IMR-90 (cell line): ENCODE measurements around the gene TIPRL. TPM values are rescaled to one million over a fixed set of nuclear protein-coding genes. Genes with fewer than 3 reads are reported as not detected.

ENCODE experiments used
- microRNA-seq, 2 experiments: library from miRNA; stranded (forward) in 1 of 2; unstranded in 1 of 2; fragments of 10-50 nt in 1 of 2; fragments of <30 nt in 1 of 2; gene quantifications in 1 of 2; microRNA quantifications in 1 of 2; one replicate each; pipeline versions ENCODE3 to v1.1.0; 2013 to 2020; ENCODE audit not compliant: insufficient read depth in 1 of 2, insufficient read length in 1 of 2, unreplicated experiment in 1 of 2
- polyA plus RNA-seq, 3 experiments: library from polyadenylated mRNA; depleted of rRNA; stranded (reverse); fragments of >200 nt; gene quantifications; 2 replicates each; pipeline ENCODE4 v1.2.3, GENCODE V29; 2012; ENCODE audit warnings: low replicate concordance in 1 of 3
- small RNA-seq, 5 experiments: library from RNA; depleted of rRNA; stranded (forward); fragments of <200 nt; gene quantifications; one replicate each; pipeline ENCODE3, GENCODE V24; 2012
- total RNA-seq: library from RNA; depleted of rRNA; stranded (reverse); fragments of >200 nt; gene quantifications from 2 replicates; pipeline ENCODE4 v1.2.3, GENCODE V29; 2012; rRNA removed

TIPRL gene
- total and polyA plus RNA-seq, 2 of the 4 experiments (the other 2 are of a cell fraction): 15.4 to 23.8 TPM

Small RNA genes within 50 kb of the gene (microRNA-seq; reads per million reads assigned to microRNA genes)
- not detected for gene AL021397.1 (ENCODE audit: insufficient read depth, insufficient read length)

Small RNA genes within 50 kb of the gene (small RNA-seq; reads per million reads assigned to genes)
- gene AL021397.1: 0 reads per million in 5 experiments

Other genes starting within 250 kb of the TIPRL start
- gene DCAF6, start 242.3 kb upstream of the TIPRL start, total RNA-seq: 74.7 and 88.7 TPM in 2 replicates
- gene DCAF6, start 242.3 kb upstream of the TIPRL start, polyA plus RNA-seq (2012; rRNA removed): 50.1 and 60.4 TPM in 2 replicates
- 35.0 and 56.7 TPM in 2 replicates for gene MPC2, start 241.9 kb upstream of the TIPRL start, total RNA-seq
- gene MPC2, start 241.9 kb upstream of the TIPRL start, polyA plus RNA-seq (2012; rRNA removed): 40.9 and 42.9 TPM in 2 replicates
- gene GPR161, start 42.0 kb upstream of the TIPRL start, total RNA-seq: 11.1 and 13.3 TPM in 2 replicates
- 12.4 and 12.5 TPM in 2 replicates for gene GPR161, start 42.0 kb upstream of the TIPRL start, polyA plus RNA-seq (2012; rRNA removed)
- gene SFT2D2, start 47.0 kb downstream of the TIPRL start, total RNA-seq: 37.6 and 42.2 TPM in 2 replicates
- gene SFT2D2, start 47.0 kb downstream of the TIPRL start, polyA plus RNA-seq (2012; rRNA removed): 8.8 and 11.1 TPM in 2 replicates
- 0.18 and 0.28 TPM in 2 replicates for gene TBX19, start 101.9 kb downstream of the TIPRL start, total RNA-seq
- 0.89 and 1.0 TPM in 2 replicates for gene TBX19, start 101.9 kb downstream of the TIPRL start, polyA plus RNA-seq (2012; rRNA removed)